ENCODE measurements around the gene TNK2.
A peak's percentile ranks its signal among the peaks of the same experiment; 100 is the strongest.
"Not testable (repeated sequence)": the region's sequence is repeated elsewhere in the genome, so short reads cannot be mapped to it uniquely, and the experiment has no call there.

Gene TNK2

DNA sequence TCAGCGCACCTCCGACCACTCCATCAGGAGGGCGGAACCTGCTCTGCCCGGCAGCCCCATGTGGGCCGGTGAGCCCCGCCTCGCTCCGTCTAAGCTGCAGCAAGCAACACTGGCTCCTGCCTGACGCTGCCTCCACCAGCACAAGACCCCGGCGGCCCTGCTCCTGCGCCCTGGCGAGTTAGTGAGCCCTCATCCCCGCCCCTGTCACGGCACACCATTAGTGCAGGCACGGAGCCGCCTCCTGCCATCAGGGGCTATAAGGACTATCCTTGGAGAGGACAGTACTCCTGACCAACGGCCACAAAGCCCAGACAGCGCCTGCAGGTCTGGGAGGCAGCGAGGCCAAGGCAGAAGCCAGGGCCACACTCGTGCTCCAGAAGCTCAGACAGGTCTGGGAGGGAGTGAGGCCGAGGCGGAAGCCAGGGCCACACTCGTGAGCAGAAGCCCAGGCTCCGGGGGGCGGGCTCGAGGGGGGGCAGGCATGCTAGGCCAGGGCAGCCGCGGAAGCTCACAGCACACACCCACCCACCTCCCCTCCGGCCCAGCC lies 39.4 kb downstream of the TNK2 start:
- no peak for DNase-seq
- TF ChIP-seq GATA1 (IDR thresholded peaks at IDR 0.05; ENCODE audit: low read depth, low read length), result no peak
- no peak for TF ChIP-seq POLR2A (IDR thresholded peaks at IDR 0.05; ENCODE audit: low read length)

- no peak for DNase-seq
- TF ChIP-seq GATA1 (IDR thresholded peaks at IDR 0.05; ENCODE audit: low read depth, low read length) (no peak), POLR2A (IDR thresholded peaks at IDR 0.05; ENCODE audit: low read length) (no peak)
These were observed 40.0 kb downstream of the TNK2 start for GRCh38 chr3:195868336-195868865.

- no peak for DNase-seq
- TF ChIP-seq GATA1 (IDR thresholded peaks at IDR 0.05; ENCODE audit: low read depth, low read length) (no peak), POLR2A (IDR thresholded peaks at IDR 0.05; ENCODE audit: low read length) (no peak)
These were observed 40.6 kb downstream of the TNK2 start for GRCh38 chr3:195867631-195868335.

DNA sequence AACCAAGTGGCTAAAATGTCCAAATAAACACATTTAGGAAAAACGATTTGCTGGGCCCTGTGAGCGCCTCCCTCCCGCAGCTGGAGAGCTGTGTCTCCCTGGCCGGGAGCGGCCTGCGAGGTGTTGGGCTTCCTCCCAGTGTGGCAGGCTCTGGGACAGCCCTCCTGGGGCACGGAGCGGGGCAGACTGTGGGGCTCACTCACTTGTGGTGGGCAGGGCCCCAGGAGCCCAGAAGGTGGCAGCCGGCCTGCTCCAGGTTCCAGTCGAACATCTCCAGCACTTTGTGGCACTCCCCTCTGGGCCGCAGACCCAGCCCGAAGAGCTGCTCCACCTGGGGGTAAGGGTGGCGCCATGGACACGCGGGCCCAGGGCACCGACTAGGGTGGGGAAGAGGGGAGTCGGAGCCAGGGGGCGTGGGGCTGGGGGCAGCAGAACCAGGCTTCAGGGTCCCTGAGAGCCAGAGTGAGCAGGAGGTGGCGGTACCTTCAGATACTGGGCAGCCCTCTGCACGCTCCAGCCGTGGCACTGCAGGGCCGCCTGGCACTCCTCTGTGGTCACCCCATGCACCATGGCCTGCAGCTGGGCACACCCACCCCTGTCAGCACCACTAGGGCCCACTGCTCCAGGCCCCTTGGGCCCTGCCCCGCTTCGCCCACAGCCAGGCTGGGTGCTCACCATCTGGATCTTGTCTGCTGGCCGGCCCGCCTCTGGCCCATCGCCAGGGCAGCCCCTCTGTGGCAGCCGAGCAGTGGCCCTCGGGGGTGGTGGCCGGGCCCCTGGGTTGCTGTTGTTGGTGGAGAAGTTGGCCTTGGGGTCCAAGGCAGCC lies 41.5 kb downstream of the TNK2 start:
- DNase-seq, result no peak
- TF ChIP-seq GATA1 (IDR thresholded peaks at IDR 0.05; ENCODE audit: low read depth, low read length), result no peak
- no peak for TF ChIP-seq POLR2A (IDR thresholded peaks at IDR 0.05; ENCODE audit: low read length)

GRCh38 chr3:195865752-195866151 lies 42.6 kb downstream of the TNK2 start:
- TF ChIP-seq GATA1 (IDR thresholded peaks at IDR 0.05; ENCODE audit: low read depth, low read length), result no peak
- no peak for TF ChIP-seq POLR2A (IDR thresholded peaks at IDR 0.05; ENCODE audit: low read length)
- no peak for DNase-seq

DNA sequence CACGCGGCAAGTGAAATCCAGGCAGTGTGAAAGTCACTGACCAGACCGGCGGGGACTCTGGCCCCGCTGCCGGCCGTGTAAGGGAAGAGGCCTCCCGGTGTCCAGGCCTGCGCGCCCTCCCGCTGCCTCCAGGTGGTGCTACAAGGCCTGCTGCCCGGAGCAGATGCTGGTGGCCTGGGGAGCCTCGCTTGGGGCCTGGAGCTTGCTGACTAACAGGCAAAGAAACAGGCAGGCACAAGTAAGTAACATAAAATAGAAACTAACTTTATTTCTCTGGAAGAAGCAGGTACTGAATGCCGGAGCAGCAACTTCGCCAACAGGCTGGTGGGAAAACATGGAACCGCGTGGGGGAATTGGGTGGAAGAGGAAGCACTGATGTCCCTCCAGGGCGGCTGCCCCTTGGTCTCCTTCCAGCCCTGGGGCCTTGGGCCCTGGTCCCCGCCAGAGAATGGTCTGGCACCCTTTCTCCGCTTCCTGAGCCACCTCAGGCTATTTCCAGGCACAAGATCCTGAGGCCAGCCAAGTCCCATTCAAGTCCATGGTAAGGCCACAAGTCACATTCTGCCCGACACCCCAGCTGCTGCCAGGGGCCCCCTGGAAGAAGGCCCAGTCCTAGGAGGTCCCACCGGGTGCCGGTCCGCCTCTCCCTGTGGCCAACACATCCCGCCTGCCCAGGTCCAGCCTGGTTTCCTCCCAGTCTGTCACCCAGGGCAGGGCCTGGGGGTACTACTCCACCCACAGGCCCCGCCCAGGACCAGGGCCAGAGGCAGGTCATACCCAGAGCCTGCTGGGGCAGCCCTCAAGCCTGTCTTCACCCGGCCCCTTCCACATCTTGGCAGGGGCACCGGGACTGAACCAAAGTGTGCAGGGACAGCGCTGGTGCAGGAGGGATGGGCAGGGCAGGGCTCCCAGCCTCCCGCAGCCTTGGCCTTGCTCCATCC lies 45.0 kb downstream of the TNK2 start:
- no peak for TF ChIP-seq GATA1 (IDR thresholded peaks at IDR 0.05; ENCODE audit: low read depth, low read length)
- no peak for TF ChIP-seq POLR2A (IDR thresholded peaks at IDR 0.05; ENCODE audit: low read length)
- DNase-seq, result peak; percentile 84 to 90

DNA sequence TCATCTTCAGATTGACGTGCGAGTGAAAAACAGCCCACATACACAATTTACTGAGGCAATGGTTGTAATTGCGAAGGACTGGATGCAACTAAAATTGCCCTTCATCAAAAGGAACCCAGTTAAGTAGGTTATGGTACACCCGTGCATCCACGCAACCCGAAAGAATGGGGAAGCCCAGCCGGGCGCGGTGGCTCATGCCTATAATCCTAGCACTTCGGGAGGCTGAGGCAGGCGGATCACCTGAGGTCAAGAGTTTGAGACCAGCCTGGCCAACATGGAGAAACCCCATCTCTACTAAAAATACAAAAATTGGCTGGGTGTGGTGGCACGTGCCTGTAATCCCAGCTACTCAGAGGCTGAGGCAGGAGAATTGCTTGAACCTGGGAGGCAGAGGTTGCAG lies 46.0 kb downstream of the TNK2 start:
- not testable (repeated sequence) for DNase-seq

- no peak for DNase-seq
- TF ChIP-seq POLR2A (IDR thresholded peaks at IDR 0.05; ENCODE audit: low read length), result no peak
- no peak for TF ChIP-seq GATA1 (IDR thresholded peaks at IDR 0.05; ENCODE audit: low read depth, low read length)
These were observed 47.9 kb downstream of the TNK2 start for GRCh38 chr3:195860456-195860855.

- no peak for TF ChIP-seq GATA1 (IDR thresholded peaks at IDR 0.05; ENCODE audit: low read depth, low read length)
- no peak for TF ChIP-seq POLR2A (IDR thresholded peaks at IDR 0.05; ENCODE audit: low read length)
- no peak for DNase-seq
These were observed 48.4 kb downstream of the TNK2 start for GRCh38 chr3:195859846-195860411.

DNA sequence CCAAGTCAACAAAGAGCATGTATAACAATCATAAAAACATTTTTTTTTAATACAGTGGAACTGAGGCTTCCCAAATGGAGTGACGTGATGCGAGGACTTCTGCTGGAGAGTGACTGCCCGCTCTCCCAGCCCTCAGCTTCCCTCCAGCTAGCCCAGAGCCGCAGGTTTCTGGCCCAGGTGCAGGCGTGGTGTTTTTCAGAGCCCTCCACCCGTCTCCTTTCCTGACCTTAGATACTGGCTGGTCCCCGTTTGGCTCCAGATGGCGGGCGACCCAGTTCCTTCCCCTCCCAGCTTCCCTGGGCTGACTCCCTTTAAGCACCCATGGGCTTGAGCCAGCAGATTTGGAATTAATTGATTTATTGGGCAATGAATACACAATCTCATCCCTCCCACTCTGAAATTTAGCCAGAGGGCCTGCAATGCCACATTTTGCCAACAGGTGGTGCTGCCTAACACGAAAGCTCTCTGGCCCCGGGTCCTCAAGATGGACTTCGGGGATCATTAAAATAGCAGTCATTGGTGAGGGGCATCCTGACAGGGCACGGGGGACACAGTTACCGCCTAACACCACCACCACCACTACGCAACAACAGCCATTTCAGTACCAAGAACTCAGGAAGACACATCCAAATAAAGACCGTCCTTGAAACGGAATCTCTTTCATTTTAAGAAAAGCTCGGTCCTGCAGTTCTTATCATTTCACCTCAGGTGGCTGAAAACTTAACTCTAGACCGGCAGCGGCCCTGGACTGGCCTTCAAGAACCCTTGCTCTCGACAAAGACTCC lies 49.1 kb downstream of the TNK2 start:
- DNase-seq, result peak; percentile 67 to 82
- TF ChIP-seq POLR2A (IDR thresholded peaks at IDR 0.05; ENCODE audit: low read length) (no peak), GATA1 (IDR thresholded peaks at IDR 0.05; ENCODE audit: low read depth, low read length) (no peak)

- no peak for TF ChIP-seq GATA1 (IDR thresholded peaks at IDR 0.05; ENCODE audit: low read depth, low read length)
- TF ChIP-seq POLR2A (IDR thresholded peaks at IDR 0.05; ENCODE audit: low read length), result no peak
- peak; percentile 76 to 87 for DNase-seq
These were observed 51.8 kb downstream of the TNK2 start for GRCh38 chr3:195856410-195857084.
